ENCODE measurements around the gene CFAP99. TPM values are rescaled to one million over a fixed set of nuclear protein-coding genes. Genes with fewer than 3 reads are reported as not detected.
"Not testable (repeated sequence)": the region's sequence is repeated elsewhere in the genome, so short reads cannot be mapped to it uniquely, and the experiment has no call there.

Gene CFAP99
- total RNA-seq, 1 donor from 2014 or later = not detected

GRCh38 chr4:2458546-2459491 lies 40.1 kb downstream of the CFAP99 start:
- intact Hi-C loops (cut with micrococcal nuclease) = loop anchor here (10.0 kb wide), 1 partner anchor 534 kb away; no protein-coding TSS in a partner anchor
- DNase-seq = no peak
- no peak for ATAC-seq

GRCh38 chr4:2459589-2460349 lies 41.0 kb downstream of the CFAP99 start:
- intact Hi-C loops (cut with micrococcal nuclease) = loop anchor here (10.0 kb wide), 2 partner anchors 235 to 535 kb away; no protein-coding TSS in a partner anchor
- DNase-seq (no peak), ATAC-seq (no peak)

- DNase-seq (no peak), ATAC-seq (no peak)
- intact Hi-C loops (cut with micrococcal nuclease) = loop anchor here (10.0 kb wide), 1 partner anchor 237 kb away; no protein-coding TSS in a partner anchor
These were observed 42.6 kb downstream of the CFAP99 start for GRCh38 chr4:2461246-2461960.

GRCh38 chr4:2462218-2462991 lies 43.6 kb downstream of the CFAP99 start:
- intact Hi-C loops (cut with micrococcal nuclease) = loop anchor here (10.0 kb wide), 1 partner anchor 238 kb away; no protein-coding TSS in a partner anchor
- peak; percentile 97 for ATAC-seq
- DNase-seq = peak; percentile 86

GRCh38 chr4:2462992-2463762 lies 44.4 kb downstream of the CFAP99 start:
- DNase-seq (no peak), ATAC-seq (no peak)
- intact Hi-C loops (cut with micrococcal nuclease) = loop anchor here (10.0 kb wide), 1 partner anchor 238 kb away; no protein-coding TSS in a partner anchor

- no peak for ATAC-seq
- intact Hi-C loops (cut with micrococcal nuclease) = loop anchor here (10.0 kb wide), 1 partner anchor 240 kb away; no protein-coding TSS in a partner anchor
- no peak for DNase-seq
These were observed 46.3 kb downstream of the CFAP99 start for GRCh38 chr4:2465032-2465431.

- ATAC-seq, DNase-seq: not testable (repeated sequence)
- intact Hi-C loops (cut with micrococcal nuclease) = loop anchor here (10.0 kb wide), 1 partner anchor 241 kb away; no protein-coding TSS in a partner anchor
These were observed 46.8 kb downstream of the CFAP99 start for GRCh38 chr4:2465544-2465943.

GRCh38 chr4:2468456-2469191 lies 49.9 kb downstream of the CFAP99 start, which contains the start of gene RNF4:
Gene RNF4, plus strand, starts transcription at chr4:2469106. Its CDS starts 21,388 bp downstream, at chr4:2490494.
- intact Hi-C loops (cut with micrococcal nuclease) = loop anchor here (10.0 kb wide), 1 partner anchor 244 kb away; no protein-coding TSS in a partner anchor
- peak; percentile 97 for DNase-seq

GRCh38 chr4:2469192-2469984 lies 50.6 kb downstream of the CFAP99 start:
- intact Hi-C loops (cut with micrococcal nuclease) = loop anchor here (10.0 kb wide), 1 partner anchor 245 kb away; no protein-coding TSS in a partner anchor
- DNase-seq (peak; percentile 59), ATAC-seq (peak; percentile 54)

More at GRCh38 chr4:2468456-2469191, 49.9 kb downstream of the CFAP99 start, which contains the start of gene RNF4:
- ATAC-seq = peak; percentile 96

- ATAC-seq = no peak
- intact Hi-C loops (cut with micrococcal nuclease) = no loop called here
- DNase-seq = no peak
These were observed 52.0 kb downstream of the CFAP99 start for GRCh38 chr4:2470791-2471190.

- intact Hi-C loops (cut with micrococcal nuclease) = no loop called here
- ATAC-seq (no peak), DNase-seq (no peak)
These were observed 53.4 kb downstream of the CFAP99 start for GRCh38 chr4:2472187-2472586.

- intact Hi-C loops (cut with micrococcal nuclease) = no loop called here
- DNase-seq = no peak
- ATAC-seq = no peak
These were observed 59.5 kb downstream of the CFAP99 start for GRCh38 chr4:2478229-2478628.

GRCh38 chr4:2480649-2481048 lies 61.9 kb downstream of the CFAP99 start:
- ATAC-seq (no peak), DNase-seq (no peak)
- intact Hi-C loops (cut with micrococcal nuclease) = no loop called here

GRCh38 chr4:2482192-2482591 lies 63.4 kb downstream of the CFAP99 start:
- ATAC-seq = peak; percentile 4
- DNase-seq = no peak
- intact Hi-C loops (cut with micrococcal nuclease) = no loop called here

- peak; percentile 69 for DNase-seq
- intact Hi-C loops (cut with micrococcal nuclease) = no loop called here
- peak; percentile 85 for ATAC-seq
These were observed 63.9 kb downstream of the CFAP99 start for GRCh38 chr4:2482693-2483092.

GRCh38 chr4:2483237-2483636 lies 64.5 kb downstream of the CFAP99 start:
- DNase-seq = no peak
- intact Hi-C loops (cut with micrococcal nuclease) = no loop called here
- no peak for ATAC-seq
